HG03354 (cell line): ENCODE results near the gene KRTAP4-5.
"Not testable (repeated sequence)": the region's sequence is repeated elsewhere in the genome, so short reads cannot be mapped to it uniquely, and the experiment has no call there.

Experiments used
- ATAC-seq: cut with Tn5 transposase; IDR thresholded peaks from one replicate; pipeline ENCODE4 v1.9.1; 2021; ENCODE audit warnings: mild to moderate bottlenecking; ENCODE audit not compliant: unreplicated experiment, poor library complexity, severe bottlenecking

The KRTAP4-5 gene

GRCh38 chr17:41148971-41149651 is 514 bp downstream of the KRTAP4-5 start:
- ATAC-seq, result not testable (repeated sequence)

GRCh38 chr17:41147531-41148204 is 2.0 kb downstream of the KRTAP4-5 start:
- no peak for ATAC-seq

- ATAC-seq, result no peak
These were observed 4.4 kb downstream of the KRTAP4-5 start for GRCh38 chr17:41145261-41145660.

GRCh38 chr17:41144846-41145245 is 4.8 kb downstream of the KRTAP4-5 start:
- no peak for ATAC-seq

GRCh38 chr17:41141361-41141760 is 8.3 kb downstream of the KRTAP4-5 start:
- ATAC-seq, result no peak

GRCh38 chr17:41140360-41141131 is 9.1 kb downstream of the KRTAP4-5 start, which contains the start of gene KRTAP4-6:
TSS of gene KRTAP4-6 (minus strand) at chr17:41140544. CDS start at chr17:41140487, 57 bp downstream.
- no peak for ATAC-seq

GRCh38 chr17:41139865-41140264 is 9.8 kb downstream of the KRTAP4-5 start:
- ATAC-seq, result not testable (repeated sequence)

- no peak for ATAC-seq
These were observed 15.5 kb downstream of the KRTAP4-5 start for GRCh38 chr17:41133880-41134735.

GRCh38 chr17:41131979-41132378 is 17.6 kb downstream of the KRTAP4-5 start:
- ATAC-seq, result no peak

- ATAC-seq, result no peak
These were observed 22.3 kb downstream of the KRTAP4-5 start for GRCh38 chr17:41127371-41127770.

GRCh38 chr17:41126412-41126811 is 23.2 kb downstream of the KRTAP4-5 start:
- no peak for ATAC-seq

- no peak for ATAC-seq
These were observed 24.6 kb downstream of the KRTAP4-5 start for GRCh38 chr17:41125064-41125463.

GRCh38 chr17:41123991-41124371 is 25.6 kb downstream of the KRTAP4-5 start, which contains the start of gene KRTAP4-12:
TSS of gene KRTAP4-12 (minus strand) at chr17:41124182. CDS start at chr17:41124122, 60 bp downstream.
- ATAC-seq, result not testable (repeated sequence)

- ATAC-seq, result not testable (repeated sequence)
These were observed 26.2 kb downstream of the KRTAP4-5 start for GRCh38 chr17:41123292-41123990.

- ATAC-seq, result no peak
These were observed 27.9 kb downstream of the KRTAP4-5 start for GRCh38 chr17:41121742-41122141.

- ATAC-seq, result not testable (repeated sequence)
These were observed 29.6 kb downstream of the KRTAP4-5 start for GRCh38 chr17:41119696-41120690.

- no peak for ATAC-seq
These were observed 30.9 kb downstream of the KRTAP4-5 start for GRCh38 chr17:41118721-41119120.
